ENCODE results near the gene ERCC4.

Gene ERCC4

DNA sequence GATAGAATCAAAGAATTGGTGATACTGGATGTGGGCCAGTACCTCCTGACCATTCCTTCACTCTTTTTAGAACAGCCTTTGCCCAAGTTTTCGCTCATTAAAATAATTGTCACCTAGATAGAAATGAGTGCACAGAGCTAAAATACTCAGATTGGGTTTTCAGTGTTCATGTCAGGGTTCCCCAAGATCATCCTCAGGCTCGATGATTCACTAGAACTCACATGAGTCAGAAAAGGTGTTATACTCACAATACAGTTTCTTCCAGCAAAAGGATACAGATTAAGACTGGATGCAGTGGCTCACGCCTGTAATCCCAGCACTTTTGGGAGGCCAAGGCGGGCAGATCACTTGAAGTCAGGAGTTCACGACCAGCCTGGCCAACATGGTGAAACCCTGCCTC lies 19.9 kb downstream of the ERCC4 start:
- no peak overlapping the region for H3K4me3 ChIP-seq (ENCODE audit: low read length)
- DNase-seq (ENCODE audit: low read depth): peak; percentile 76
- TF ChIP-seq, protein P1, sequence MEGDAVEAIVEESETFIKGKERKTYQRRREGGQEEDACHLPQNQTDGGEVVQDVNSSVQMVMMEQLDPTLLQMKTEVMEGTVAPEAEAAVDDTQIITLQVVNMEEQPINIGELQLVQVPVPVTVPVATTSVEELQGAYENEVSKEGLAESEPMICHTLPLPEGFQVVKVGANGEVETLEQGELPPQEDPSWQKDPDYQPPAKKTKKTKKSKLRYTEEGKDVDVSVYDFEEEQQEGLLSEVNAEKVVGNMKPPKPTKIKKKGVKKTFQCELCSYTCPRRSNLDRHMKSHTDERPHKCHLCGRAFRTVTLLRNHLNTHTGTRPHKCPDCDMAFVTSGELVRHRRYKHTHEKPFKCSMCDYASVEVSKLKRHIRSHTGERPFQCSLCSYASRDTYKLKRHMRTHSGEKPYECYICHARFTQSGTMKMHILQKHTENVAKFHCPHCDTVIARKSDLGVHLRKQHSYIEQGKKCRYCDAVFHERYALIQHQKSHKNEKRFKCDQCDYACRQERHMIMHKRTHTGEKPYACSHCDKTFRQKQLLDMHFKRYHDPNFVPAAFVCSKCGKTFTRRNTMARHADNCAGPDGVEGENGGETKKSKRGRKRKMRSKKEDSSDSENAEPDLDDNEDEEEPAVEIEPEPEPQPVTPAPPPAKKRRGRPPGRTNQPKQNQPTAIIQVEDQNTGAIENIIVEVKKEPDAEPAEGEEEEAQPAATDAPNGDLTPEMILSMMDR (IDR thresholded peaks at IDR 0.05; ENCODE audit: insufficient read depth, low read depth, low read length, missing control alignments): no peak

DNA sequence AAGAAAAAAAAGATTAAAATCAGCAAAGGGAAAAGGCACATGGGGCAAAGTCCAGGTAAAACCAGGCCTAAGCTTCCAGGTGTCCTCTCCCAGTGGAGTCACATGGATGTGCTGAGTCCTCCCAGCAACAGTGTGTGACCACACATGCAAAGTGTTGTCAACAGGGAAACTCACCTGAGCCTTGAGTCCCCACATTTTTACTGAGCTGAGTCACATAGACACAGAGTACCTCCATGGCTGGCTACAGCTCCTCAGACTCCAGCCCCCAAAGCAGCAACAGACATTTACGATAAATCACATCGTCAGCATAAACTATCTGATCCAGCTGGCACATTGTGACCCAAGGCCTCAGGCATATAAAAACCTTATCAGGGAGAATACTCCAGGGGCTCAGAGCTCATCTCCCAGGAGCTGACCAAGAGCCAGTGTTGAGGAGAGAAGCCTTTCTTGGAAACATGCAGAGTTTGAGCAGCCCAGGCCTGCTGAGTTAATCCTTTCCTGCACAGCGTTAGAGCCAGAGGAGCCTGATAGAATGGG lies 20.5 kb downstream of the ERCC4 start:
- no peak overlapping the region for H3K4me3 ChIP-seq (ENCODE audit: low read length)
- DNase-seq (ENCODE audit: low read depth): peak; percentile 30
- TF ChIP-seq, protein P1 (IDR thresholded peaks at IDR 0.05; ENCODE audit: insufficient read depth, low read depth, low read length, missing control alignments): no peak

DNA sequence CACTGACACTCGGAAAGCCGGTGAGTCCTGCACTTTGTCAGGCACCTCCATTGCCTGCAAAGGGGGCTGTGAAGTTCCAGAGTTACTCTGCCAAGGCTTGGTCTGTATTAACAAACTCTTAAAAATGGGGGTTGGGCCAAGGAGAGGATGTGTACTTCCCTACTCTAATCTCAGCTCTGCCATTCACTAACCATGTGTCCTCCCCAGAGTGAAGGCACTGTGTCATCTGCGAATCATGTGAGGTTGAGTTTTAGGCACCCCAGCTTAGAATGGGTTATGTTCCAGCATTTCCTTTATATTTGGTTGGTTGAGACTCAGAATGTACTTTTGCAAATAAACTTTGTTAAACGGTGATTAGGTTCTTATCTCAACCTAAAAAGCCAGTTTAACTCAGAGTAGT lies 24.9 kb downstream of the ERCC4 start:
- TF ChIP-seq, protein P1 (IDR thresholded peaks at IDR 0.05; ENCODE audit: insufficient read depth, low read depth, low read length, missing control alignments): no peak
- H3K4me3 ChIP-seq (ENCODE audit: low read length): no peak overlapping the region
- DNase-seq (ENCODE audit: low read depth): no peak

DNA sequence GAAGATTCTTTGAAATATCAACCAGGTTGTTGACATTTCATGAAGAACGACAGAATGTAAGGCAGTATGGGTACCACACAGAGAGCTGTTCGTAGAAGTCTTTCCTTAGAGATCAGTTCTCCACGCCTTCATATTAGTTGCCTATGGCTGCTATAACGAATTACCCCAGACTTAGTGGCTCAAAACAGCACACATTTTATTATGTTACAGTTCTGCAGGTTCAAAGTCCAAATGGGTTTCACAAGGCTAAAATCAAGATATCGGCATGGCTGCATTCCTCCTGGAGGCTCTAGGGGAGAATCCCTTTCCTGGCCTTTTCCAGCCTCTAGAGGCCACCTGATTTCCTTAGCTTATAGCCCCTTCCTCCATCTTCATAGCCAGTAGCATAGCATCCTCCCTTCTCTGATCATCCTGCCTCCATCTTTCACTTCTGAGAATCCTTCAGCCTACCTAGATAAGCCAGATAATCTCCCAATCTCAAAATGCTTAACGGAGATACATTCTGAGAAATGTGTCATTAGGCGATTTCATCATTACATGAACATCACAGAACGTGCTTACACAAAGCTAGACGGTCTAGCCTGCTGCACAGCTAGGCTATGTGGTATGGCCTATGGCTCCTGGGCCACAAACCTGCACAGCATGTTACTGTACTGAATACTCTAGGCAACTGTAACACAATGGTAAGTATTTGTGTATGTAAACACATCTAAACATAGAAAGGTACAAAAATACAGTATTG lies 26.0 kb downstream of the ERCC4 start:
- DNase-seq (ENCODE audit: low read depth): no peak

GRCh38 chr16:13948086-13948485 lies 28.1 kb downstream of the ERCC4 start:
- no peak overlapping the region for H3K4me3 ChIP-seq (ENCODE audit: low read length)
- TF ChIP-seq, protein P1 (IDR thresholded peaks at IDR 0.05; ENCODE audit: insufficient read depth, low read depth, low read length, missing control alignments): no peak
- no peak for DNase-seq (ENCODE audit: low read depth)

More for the DNA sequence above, 26.0 kb downstream of the ERCC4 start:
- TF ChIP-seq, protein P1 (IDR thresholded peaks at IDR 0.05; ENCODE audit: insufficient read depth, low read depth, low read length, missing control alignments): no peak
- H3K4me3 ChIP-seq (ENCODE audit: low read length): no peak overlapping the region

DNA sequence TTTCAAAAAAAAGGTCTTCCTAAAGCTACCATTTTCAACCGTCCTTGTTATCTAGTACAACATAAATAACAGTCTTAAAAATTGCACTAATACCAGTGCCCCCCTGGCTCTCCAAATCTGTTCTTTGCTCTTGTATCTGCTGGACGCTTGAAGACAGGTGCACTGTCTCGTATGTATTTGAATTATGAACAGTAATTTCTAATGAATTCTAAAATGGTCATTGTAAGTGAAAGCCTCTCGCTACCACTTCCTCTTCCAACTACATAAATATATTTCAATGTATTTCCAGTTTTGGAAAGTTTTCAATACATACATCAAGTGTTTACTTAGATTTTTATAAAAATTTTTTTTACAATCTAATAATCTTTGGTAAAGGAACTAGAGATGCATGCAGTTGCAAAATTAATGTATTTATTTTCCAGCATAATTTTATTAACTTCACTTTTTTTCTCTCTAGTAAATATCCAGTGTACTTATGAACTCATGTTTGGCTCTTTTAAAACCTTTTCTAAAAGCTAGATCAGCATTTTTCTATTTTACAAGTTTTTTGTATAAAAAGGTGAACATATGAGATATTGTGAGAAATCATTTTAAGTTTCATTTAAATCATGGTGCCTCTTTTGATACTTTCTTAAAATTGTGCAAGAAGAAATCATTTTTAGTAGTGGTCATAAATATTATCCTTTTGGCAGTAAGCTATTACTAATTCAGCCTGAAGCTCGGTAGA lies 31.0 kb downstream of the ERCC4 start:
- TF ChIP-seq, protein P1 (IDR thresholded peaks at IDR 0.05; ENCODE audit: insufficient read depth, low read depth, low read length, missing control alignments): no peak
- DNase-seq (ENCODE audit: low read depth): no peak

More for the DNA sequence above, 31.0 kb downstream of the ERCC4 start:
- H3K4me3 ChIP-seq (ENCODE audit: low read length): no peak overlapping the region
